HG03159 (cell line): Measurements from ENCODE around the gene ARL16.

Experiments
- ATAC-seq: cut with Tn5 transposase; IDR thresholded peaks from one replicate; pipeline ENCODE4 v1.9.1; 2021; ENCODE audit warnings: mild to moderate bottlenecking, moderate library complexity; ENCODE audit not compliant: unreplicated experiment

ARL16 gene

DNA sequence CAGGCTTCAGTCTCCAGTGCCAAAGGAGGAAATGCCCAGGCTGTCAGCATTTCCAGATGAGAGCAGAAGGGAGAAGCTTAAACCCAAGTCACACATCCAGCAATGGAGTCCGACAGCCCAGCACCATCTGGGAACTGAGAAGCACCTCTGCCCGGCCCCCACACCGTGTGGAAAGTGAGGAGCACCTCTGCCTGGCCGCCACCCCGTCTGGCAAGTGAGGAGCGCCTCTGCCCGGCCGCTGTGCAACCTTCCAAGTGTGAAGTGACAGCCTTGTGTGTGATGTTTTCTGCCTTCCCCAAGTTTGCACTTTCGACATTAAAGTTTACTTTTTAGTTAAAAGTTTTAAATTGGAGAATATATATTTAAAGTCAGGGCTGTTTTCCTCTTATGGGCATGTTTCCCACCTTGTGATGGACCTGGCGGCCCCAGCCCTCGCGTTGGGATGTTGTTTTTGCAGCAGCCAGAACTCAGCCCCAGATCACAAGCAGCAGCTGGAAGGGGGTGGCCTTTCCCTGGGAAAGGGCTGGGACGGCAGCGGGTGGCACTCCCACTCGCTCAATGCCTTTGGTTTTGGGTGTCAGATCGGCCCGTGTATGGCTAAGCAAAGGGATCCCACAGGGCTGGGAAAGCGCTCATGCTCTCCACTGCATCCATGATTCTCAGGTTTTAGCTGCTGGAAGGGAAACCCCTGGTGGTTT, 9.9 kb downstream of the ARL16 start:
- ATAC-seq = no peak

DNA sequence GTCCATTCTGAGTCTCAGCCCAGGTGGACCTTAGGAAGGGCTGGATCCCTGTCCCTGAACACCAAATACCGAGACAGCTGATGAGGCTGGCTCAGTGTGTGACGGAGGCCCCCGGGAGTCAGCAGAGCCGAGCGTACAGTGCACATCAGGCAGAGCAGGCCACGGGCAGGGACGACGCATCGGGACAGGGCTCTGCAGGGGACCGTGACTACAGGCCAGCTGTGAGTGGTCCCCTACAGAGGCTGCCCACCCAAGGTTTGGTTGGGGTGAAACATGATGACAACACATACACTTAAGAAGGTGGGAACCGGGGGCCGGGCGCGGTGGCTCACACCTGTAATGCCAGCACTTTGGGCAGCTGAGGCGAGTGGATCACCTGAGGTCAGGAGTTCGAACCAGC, 10.6 kb downstream of the ARL16 start:
- no peak for ATAC-seq

DNA sequence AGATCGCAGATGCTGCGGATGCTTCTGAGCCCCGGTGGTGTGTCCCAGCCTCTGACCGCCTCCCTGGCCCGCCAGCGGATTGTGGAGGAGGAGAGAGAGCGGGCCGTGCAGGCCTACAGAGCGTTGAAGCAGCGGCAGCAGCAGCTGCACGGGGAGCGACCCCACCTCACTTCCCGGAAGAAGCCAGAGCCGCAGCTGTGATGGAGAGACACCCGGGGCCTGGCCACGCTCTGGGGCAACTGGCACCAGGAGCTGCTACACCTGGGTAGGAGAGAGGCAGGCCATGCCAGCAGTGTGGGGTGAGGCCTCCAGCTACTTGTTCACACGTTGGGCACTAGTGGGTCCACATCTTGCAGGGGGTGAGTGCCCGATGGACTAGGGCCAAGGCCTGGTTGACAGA, 11.1 kb downstream of the ARL16 start:
- no peak for ATAC-seq

DNA sequence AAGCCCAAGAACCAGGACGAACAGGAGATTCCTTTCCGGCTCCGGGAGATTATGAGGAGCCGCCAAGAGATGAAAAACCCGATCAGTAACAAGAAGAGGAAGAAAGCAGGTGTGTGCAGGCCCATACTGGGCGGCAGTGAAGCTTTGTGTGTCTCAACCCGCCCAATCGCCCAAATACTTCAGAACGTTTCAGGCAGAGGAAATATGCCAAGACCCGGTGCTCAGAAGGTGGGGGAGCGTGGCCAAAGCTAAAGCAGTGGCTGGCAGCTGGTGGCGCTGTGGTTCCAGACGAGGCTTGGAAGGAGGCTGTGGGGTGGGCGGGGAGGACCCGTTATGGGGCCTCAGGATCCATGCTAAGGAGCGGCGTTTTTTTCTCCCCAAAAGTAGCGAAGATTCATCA, 15.8 kb downstream of the ARL16 start:
- no peak for ATAC-seq

DNA sequence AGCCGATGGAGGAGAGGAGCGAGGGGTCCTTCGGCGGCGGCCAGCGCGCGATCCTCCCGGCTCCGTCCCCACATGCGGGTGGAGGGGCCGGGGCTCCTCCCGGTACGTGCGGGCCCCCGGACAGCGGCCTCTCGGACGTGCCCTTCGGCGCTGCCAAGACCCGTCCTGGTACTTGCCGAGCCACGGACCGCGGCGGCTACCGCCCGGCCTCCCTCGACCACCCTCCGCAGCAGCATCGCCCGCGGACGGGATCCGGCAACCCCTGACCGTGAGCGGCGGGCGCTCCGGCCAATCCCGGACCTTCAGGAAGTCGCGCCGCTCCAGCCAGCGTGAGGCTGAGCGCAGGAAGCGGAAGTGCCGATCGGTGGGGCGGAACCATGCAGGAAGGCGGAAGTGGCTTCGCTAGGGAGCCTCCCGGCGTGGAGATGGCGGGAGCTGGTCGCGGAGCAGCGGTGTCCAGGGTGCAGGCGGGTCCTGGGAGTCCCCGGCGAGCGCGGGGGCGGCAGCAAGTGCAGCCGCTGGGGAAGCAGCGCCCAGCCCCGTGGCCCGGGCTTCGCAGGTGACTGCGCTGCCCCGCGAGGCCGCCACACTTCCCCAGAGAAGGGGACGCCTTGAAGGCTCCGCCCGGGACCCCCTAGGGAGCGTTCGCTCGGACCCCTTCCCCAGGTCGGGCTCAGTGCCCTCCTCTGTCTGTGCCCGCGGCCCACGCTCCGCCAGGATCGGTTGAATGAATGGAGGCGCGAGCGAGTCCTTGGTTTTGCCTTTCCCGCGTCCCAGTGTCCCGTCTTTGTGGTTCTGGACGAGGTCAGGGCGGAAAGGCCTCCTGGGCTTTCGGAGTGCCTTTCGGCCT, 17.0 kb downstream of the ARL16 start, which contains the start of the genes CCDC137 and OXLD1:
Gene CCDC137 (plus strand): TSS at position 396 of the 850 bp plus-strand sequence. CDS start 30 bp downstream, at position 426.
Gene OXLD1 (minus strand): TSS at position 264 of the 850 bp plus-strand sequence. CDS start 28 bp downstream, at position 236.
- ATAC-seq = peak; percentile 90

DNA sequence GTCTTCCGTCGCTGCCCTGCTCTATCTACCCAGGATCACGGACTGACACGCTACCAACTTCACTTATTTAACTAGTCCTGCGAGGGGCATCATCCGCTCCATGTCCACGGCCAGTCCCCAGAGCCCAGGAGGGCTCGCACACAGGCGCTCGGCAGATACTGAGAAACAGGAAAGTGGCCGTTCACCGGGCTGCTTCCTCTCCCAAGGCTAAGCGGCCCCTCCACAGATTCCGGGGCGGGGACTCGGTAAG, 17.6 kb downstream of the ARL16 start:
- ATAC-seq = peak; percentile 11

DNA sequence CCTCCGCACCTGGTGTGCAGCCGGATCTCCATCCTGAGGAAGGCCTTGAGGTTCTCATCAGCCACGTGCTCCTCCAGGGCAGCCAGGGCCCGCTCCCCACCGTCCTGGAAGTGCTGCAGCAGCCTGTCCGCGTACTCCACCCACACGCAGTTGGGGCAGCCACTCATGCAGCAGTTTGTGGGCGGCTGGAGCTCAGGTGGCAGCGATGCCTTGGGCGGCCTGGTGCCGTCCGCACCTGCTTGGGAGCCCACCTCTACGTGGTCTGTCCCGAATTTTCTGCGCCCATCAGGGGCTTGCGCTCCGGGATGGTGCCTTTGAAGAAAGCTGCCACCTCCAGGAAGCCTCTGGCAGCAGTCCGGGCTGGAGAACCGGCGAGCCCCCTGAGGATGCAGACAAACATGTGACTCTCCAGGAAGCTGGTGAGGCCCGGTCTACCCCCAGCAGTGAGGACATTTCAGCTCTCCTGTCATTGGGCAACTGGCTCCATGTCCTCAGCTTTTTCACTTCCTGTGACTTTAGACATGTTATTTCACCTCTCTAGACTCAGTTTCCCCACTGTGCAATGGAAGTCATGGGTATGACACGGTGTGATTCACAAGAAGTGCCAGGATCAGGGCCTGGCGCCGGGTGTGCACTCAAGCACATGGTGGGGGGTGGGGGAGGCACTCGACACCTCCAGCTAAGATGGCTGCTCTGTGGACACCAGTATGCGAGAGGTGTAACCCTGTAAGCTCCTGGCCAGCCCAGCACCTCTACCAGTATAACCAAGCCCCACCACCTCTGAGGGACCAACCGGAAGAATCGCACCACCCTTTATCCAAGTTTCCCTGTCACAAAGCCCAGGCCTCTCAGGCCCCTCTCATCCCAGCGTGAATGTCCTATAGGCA, 18.1 kb downstream of the ARL16 start:
- peak; percentile 11 for ATAC-seq

DNA sequence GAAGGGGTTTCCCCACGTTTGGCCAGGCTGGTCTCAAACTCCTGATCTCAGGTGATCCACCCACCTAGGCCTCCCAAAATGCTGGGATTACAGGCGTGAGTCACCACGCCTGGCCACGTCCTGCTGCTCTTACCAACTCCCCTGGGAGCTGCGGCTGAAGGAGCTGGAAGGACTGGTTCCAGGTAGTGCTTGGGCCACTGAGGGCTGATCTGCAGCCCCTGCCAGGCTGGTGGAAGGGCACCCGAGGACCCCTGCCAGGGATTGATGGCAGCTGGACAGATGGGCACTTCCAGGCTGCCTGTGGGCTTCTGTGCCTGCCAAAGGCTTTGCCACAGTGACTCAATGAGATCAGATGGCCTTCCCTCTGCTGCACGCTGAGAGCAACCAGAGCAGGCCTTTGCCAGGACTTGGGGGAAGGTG, 19.5 kb downstream of the ARL16 start:
- no peak for ATAC-seq

DNA sequence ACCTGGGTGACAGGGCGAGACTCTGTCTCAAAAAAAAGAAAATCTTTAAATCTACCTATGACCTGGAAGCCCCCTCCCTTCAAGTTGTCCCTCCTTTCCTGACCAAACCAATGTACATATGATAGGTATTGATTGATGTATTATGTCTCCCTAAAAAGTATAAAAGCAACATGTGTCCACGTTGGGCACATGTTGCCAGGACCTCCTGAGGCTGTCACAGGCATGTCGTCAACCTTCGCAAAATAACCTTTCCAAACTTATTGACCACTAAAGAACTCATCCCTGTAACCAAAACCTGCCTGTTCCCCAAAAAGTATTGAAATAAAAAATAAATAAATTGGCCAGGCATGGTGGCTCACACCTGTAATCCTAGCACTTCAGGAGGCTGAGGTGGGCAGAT, 21.6 kb downstream of the ARL16 start:
- ATAC-seq = no peak

DNA sequence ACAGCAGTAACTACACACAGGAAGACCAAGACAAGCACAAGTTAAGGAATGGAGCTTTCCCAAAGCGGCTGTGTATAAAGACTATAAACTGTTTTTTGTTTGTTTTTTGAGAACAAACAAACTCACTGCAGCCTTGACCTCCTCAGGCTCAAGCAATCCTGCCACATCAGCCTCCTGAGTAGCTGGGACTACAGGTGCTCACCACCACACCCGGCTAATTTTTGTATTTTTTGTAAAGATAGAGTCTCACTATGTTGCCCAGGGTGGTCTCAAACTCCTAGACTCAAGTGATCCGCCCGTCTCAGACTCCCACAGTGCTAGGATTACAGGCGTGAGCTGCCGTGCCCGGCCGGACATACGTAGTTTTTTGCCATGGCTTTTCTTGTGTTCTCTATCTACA, 23.2 kb downstream of the ARL16 start:
- no peak for ATAC-seq

DNA sequence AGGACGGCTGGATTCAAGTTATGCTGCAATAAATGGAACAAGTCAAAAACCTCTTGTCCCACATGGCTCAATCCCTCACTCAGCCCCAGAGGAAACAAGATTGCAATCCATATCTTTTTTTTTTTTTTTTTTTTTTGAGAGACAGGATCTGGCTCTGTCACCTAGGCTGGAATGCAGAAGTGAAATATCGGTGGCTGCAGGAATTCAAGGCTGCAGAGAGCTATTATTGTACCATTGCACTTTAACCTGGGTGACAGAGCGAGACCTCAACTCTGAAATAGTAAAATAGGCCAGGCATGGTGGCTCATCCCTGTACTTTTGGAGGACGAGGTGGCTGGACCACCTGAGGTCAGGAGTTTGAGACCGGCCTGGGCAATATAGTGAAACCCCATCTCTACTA, 24.6 kb downstream of the ARL16 start:
- ATAC-seq = no peak

DNA sequence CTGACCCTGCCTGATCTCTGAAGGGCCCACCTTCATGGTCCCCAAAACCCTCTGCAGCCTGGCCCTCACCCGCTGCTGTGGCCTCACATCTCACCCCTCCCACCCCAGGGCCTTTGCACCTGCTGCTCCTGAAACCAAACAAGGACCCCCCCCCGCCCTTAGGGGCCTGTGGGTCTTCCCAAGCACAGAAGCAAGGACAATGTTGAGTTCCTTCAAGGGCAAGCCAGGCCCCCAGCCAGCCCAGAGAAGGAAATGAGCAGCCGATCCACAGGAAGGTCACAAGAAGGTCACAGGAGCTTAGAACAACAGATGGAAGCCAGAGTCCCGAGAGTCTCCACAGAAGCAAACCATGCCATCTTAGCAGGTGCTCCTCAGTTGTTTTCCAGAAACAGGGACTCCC, 26.8 kb downstream of the ARL16 start:
- ATAC-seq = no peak

DNA sequence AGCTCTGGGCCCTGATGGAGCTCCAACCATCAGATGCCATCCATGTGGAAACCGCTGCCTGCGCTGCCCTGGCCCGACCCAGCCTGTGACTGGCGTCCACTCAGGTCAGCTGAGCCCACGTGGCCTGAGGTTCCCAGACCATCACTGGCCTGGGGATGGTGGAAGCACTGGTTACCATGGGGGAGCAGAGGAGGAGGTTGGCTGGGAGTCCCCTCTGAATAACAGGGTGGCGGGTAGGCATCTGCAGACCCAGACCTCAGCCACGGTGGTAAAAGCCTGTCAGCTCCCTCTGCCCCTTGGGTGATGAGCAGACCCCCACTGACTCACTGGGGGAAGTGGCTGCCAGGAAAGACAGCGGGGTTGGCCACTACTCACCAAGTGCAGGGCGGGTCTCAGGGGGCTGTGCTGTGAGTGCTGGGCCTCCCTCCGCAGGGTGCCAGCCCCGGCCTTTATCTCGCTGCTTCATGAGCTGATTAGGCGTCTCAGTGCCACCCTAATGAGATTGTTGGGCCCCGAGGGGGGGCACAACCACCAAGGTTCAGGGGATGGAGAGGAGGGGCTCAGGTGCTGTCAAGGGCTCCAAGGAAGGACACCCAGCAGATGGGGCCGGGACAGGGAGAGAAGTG, 27.4 kb downstream of the ARL16 start, which contains the start of gene PDE6G:
Gene PDE6G (minus strand): TSS at position 425 of the 626 bp plus-strand sequence. CDS start 3,237 bp downstream, outside the sequence.
- no peak for ATAC-seq

DNA sequence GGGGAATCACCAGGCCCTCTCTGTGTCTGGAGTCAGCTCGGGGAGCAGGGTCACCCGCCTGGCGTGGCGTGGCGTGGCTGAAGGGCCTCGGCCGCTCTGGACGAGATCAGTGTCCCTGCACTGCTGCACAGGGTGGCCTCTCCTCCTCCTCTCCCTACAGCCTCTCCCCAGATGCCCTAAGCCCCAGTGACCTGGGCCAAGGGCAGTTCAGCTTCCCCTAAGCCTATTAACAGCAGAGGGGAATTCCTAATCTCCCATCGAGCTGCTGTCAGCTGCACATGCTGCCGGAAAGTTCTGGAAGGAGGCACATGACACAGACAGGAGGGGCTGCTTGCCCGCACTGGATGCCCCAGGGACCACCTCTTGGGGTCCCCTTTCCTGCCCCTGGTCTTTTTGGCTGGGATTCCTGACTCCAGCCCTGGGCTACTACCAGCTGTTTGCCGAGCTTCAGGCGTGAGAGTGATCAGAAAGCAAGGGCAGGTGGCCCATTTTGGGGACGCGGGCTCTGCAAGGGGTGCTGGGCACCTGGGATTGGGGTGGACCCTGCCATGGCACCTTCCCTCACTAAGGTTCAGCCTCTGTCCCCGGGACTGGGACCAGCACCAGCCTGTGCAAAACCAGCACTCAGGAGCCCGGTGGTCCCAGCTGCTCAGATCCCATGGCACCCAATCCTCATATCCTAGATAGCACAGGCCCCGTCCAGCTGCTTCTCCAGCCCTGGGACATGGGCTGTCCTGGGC, 28.0 kb downstream of the ARL16 start:
- no peak for ATAC-seq

DNA sequence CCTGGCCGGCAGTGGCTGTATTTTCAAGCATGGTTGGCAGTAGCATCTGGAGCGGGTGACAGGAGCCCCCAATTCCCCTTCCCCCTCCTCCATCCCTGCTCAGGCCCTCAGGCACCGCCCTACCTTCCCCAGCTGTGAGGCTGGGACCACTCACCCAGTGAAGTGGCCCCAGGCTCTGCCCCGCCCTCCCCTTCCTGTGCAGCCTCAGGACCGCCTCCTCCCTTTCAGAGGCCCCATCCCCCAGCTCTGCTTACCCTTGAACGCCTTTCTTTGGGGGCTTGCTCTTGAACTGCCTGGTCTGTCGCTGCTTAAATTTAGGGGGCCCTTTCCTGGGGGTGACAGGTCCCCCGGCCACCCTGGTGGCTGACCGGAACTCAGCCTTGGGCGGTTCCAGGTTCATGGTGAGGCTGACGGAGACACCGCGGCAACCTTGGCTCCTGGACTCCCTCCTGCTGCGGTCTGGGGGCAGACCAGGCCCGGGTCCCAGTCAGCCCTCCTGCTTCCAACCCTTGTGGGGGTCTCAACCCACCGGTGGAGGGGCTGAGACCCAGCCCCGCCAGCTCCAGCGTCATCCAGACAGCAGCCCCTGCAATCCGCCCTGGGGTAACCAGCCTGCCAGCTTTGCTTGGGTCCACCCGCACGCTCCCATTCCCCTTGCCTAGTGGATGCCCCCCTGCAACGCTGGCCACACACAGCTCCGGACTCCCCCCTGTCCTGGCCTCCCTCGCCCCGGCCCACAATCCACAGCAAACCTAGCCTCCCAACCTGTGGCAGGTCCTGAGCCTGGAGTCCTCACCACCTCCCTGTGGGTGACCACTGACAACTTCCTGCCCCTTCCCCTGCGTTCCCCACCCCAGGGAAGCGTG, 30.5 kb downstream of the ARL16 start:
- no peak for ATAC-seq

DNA sequence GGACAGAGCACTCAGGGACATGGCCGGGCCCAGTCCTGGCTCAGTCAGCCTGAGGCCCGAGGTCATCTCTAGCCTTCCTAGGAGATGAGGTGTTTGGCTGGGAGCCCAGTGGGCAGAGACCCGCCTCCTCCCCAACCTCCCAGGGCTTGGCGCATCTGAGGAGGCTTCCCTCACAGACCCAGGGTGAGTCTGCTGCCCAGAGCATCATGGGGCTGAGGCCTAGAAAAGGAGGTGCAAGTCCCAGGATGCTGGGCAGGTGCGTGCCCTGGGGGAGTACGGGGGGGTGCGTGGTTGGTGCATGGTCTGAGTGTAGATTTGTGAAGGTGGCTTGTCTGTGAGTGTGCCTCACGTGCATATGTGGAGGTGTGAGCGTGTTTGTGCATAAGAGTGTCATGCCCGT, 31.9 kb downstream of the ARL16 start:
- no peak for ATAC-seq

DNA sequence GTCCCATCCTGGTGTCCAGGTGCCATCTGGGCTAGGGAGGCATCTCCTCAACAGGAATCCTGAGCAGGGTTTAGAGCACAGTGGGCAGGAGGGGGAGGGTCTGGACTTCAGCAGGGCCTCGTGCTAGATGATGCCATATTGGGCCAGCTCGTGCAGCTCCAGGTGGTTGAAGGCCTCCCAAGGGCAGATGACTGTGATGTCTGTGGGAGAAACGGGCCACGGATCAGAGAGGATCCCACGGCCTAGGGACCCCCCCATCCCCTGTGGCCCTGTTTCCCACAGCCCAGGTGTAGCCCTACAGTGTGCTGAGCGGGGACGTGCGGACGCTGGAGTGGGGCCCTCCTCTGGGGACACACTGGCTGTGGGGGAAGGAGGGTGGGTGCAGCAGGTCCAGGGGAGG, 32.6 kb downstream of the ARL16 start:
- no peak for ATAC-seq

DNA sequence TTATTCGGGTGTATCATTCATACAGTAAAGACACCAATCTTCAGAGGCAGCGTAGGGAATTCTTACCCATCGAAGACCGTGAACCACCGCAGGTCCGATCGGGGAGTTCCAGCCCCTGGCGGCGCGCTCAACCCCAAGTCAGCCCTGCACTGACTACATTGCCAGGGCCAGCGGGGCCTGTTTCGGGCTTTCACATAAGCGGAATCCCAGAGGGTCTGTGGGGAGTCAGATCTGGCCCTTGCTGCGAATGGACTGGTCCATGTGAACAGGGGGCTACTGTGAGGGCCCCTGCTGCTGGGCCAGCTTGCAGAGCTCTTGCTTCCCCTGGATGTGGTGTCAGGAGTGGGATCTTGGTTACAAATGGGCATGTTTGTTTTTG, 34.9 kb downstream of the ARL16 start:
- no peak for ATAC-seq

DNA sequence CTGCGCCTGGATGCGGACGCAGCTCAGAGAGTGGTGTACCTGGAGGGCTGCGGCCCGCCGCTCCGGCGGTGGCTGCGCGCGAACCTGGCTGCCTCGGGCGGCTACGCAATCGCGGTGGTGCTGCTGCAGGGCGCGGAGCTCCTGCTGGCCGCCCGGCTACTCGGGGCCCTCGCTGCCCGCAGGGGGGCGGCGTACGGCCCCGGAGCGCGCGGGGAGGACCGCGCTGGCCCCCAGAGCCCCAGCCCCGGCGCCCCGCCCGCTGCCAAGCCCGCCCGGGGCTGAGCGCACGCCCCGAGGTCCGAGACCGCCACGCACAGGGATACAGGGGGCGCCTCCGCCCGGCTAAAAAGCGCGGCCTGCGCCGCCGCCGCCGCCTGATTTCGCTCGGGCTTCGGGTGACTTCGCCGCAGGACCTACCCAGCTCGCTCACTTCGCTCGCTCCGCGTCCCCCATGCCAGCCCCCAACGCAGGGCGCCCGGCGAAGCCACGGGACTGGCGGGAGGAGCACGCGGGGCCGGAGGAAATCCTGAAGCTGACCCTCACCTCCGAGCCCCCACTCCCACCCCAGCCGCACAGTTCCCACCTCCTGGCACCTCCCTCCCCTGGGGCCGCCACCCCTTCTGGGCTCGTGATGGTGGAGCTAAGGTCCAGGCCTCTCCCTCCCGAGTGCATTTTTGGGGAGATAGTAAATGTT, 35.4 kb downstream of the ARL16 start:
- no peak for ATAC-seq
